Mesodermal cell (in vitro differentiated cells): Measurements from ENCODE around the gene CLPTM1L.
A peak's percentile ranks its signal among the peaks of the same experiment; 100 is the strongest.

Experiments used
- H3K27ac ChIP-seq: 2 replicates; pipeline ENCODE4 v1.7.0; 2013; ENCODE audit warnings: mild to moderate bottlenecking, low read depth, low read length, moderate library complexity; ENCODE audit not compliant: severe bottlenecking
- H3K36me3 ChIP-seq: 2 replicates; pipeline ENCODE4 v1.7.1; 2013; ENCODE audit warnings: mild to moderate bottlenecking, low read length, moderate library complexity; ENCODE audit not compliant: control insufficient read depth, insufficient read depth
- H3K4me1 ChIP-seq: one replicate; pipeline ENCODE4 v1.7.1; 2013; ENCODE audit warnings: mild to moderate bottlenecking, low read length; ENCODE audit not compliant: insufficient read depth, control insufficient read depth, poor library complexity, severe bottlenecking
- H3K4me3 ChIP-seq: 2 replicates; pipeline ENCODE4 v1.7.0; 2013; ENCODE audit warnings: low read length, control low read depth, mild to moderate bottlenecking; ENCODE audit not compliant: insufficient read depth, poor library complexity, severe bottlenecking; ENCODE audit errors: extremely low read depth
- H3K9me3 ChIP-seq: 2 replicates; pipeline ENCODE4 v1.7.1; 2013; ENCODE audit warnings: mild to moderate bottlenecking, low read length, moderate library complexity; ENCODE audit not compliant: control insufficient read depth
- WGBS, 2 experiments: methylation state at CpG; one replicate each; pipeline ENCODE4 v1.1.5; 2013; ENCODE audit warnings: missing lambda C conversion rate in 2 of 2; ENCODE audit not compliant: insufficient coverage in 2 of 2; 5-methylcytosine and 5-hydroxymethylcytosine counted together

Gene CLPTM1L

DNA sequence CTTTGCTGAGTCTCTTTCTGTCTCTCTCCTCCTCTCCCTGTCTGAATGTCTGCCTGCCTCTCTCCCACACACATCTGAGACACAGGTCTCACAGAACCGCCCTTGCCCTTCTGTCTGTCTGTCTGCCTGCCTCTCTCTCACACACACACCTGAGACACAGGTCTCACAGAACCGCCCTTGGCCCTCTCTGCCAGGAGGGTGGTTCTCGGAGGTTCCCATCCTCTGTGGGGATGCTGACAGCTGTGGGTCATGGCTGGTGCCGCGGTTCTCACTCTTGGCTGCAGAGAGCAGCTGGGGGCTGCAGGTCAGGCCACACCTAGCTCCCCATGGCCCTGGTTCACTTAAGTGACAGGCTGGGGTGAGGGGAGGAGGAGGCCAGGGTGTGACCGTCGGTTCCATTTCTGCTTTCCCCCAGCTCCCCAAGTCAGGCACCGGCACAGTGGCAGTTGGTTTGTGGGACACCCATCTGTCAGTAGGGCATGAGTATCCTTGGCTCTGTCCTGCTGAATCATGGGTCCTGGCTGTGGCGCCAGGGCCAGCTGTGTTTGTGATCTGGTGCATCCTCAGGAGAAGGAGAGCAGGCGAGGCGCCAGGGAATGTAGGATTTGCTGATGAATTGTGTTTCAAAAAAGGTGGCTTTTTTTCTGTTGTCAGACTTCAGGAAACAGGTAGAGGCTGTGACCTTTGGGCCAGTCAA is 42.3 kb upstream of the CLPTM1L start:
- no peak overlapping the region for H3K4me3 ChIP-seq
- no peaks in the 10 kb centered on the region for H3K9me3 ChIP-seq
- H3K4me1 ChIP-seq = no peaks in the 10 kb centered on the region
- no peaks in the 10 kb centered on the region for H3K36me3 ChIP-seq
- WGBS, 2 experiments = 79 to 83% methylated on average over 5 to 10 of the region's 11 CpGs
- H3K27ac ChIP-seq = no peak overlapping the region

DNA sequence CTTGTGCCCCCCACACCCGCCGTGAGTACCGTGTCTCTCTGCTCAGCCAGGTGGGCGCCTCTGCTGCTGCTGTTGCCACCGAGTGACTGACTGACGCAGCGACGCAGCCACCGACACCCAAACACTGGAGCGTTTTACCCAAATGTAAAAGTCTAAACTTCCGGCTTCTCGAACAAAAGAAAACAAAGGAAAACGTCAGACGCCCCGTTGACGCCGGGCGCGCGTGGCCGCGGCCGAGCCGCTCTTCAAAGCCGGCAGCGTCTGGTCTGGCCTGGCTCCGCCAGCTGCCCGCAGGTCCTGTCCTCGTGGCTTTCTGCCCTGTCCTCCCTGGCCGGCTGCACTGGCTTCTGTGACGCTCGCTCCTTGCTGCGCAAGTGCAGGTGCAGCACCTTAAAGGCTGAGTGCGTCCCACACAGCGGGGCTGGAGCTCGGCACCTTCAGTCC is 41.4 kb upstream of the CLPTM1L start:
- Histone ChIP-seq H3K9me3 (no peaks in the 10 kb centered on the region), H3K36me3 (no peaks in the 10 kb centered on the region), H3K27ac (no peak overlapping the region), H3K4me3 (peak overlapping the region; percentile 43), H3K4me1 (no peaks in the 10 kb centered on the region)
- 4 to 5% methylated on average over 30 to 36 of the region's 36 CpGs for WGBS, 2 experiments

DNA sequence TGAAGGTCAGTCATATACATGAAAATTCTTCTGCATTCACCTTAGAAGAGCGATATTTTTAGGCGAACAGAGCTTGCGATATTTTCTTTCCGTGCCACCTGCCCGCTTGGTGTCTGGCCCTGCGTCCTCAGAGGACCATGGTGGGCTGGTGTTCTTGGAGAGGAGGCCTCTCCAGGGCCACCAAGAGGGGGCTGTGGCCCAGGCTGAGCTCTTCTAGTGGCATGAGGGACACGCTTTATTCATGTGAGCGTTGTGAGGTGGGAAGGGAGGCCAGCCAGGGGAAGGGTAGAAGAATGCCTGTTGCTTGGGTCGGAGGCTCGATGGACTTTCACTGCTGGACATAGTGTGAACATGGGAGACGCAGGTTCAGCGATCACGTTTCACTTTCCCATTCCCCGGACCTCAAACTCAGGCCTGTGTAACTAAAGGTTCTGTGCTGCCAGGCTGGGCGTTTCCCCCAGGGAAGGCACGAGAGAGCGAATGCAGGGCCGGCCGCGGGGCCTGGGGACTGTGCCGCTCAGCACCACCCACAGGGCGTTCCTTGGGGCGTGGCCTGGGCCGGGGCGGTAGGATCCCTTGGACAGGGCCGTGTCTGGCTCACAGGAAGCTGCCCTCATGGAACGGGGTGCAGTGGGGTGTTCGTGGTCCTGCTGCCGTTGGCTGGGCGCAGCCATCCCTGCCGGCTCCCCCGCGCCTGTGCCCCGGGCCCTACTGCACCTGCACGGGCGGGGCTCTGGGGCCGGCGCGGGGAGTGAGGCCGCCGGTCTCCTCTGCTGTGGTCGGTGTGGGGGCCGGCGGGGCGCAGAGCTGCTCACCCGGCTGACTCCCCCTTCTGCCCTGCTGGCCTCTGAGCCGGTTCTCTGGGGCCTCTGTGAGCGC is 40.7 kb upstream of the CLPTM1L start:
- WGBS, 2 experiments = 15% methylated on average over 42 to 47 of the region's 48 CpGs
- no peaks in the 10 kb centered on the region for H3K9me3 ChIP-seq
- H3K36me3 ChIP-seq = no peaks in the 10 kb centered on the region
- peaks cover 1% of the 10 kb centered on the region for H3K4me1 ChIP-seq
- no peak overlapping the region for H3K27ac ChIP-seq
- H3K4me3 ChIP-seq = peak overlapping the region; percentile 43

DNA sequence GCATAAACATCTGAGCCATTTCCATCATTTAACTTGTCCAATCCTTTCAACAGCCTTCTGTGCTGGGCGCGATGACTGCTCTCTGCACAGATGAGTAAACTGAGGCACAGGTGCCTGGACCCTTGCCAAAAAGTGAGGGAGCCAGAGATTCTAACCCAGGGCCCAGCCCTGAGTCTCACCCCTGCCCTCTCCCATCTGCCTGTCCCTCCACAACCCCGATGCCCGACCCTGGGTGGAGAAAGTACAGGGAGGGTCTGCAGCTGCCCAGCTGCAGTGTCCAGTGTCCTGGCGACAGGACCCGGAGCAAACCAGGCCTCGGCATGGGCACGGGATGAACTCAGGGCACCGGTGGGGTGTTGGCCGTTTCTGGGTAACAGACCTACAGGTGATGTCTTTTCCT is 39.6 kb upstream of the CLPTM1L start:
- Histone ChIP-seq H3K9me3 (peaks cover 4% of the 10 kb centered on the region), H3K4me3 (no peak overlapping the region), H3K36me3 (no peaks in the 10 kb centered on the region), H3K27ac (no peak overlapping the region), H3K4me1 (peaks cover 2% of the 10 kb centered on the region)
- 84 to 98% methylated on average over 7 of the region's 10 CpGs for WGBS, 2 experiments

DNA sequence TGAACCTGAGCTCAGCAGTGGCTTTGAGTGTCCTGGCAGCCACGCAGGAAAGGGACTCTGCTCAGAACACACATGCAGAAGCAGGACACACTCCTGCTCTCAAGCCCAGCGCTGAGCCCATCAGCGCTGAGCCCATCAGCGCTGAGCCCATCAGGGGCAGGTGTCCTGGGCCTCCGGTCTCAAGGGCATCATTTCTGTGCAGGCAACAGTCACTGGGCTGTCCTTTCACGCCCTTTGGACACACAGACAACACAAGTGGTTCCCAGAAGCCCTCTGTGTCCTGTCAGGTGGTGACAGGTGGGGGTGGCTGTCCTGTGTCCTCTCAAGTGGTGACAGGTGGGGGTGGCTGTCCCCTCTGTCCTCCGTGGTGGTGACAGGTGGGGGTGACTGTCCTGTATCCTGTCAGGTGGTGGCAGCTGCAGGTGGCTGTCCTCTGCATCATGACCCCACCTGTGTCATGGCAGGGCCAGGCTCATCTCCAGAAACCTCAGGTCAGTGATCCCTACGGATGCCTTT is 39.0 kb upstream of the CLPTM1L start:
- Histone ChIP-seq H3K9me3 (peaks cover 10% of the 10 kb centered on the region), H3K36me3 (no peaks in the 10 kb centered on the region), H3K27ac (no peak overlapping the region), H3K4me1 (peaks cover 2% of the 10 kb centered on the region), H3K4me3 (no peak overlapping the region)
- 78 to 82% methylated on average over 7 of the region's 8 CpGs for WGBS, 2 experiments

DNA sequence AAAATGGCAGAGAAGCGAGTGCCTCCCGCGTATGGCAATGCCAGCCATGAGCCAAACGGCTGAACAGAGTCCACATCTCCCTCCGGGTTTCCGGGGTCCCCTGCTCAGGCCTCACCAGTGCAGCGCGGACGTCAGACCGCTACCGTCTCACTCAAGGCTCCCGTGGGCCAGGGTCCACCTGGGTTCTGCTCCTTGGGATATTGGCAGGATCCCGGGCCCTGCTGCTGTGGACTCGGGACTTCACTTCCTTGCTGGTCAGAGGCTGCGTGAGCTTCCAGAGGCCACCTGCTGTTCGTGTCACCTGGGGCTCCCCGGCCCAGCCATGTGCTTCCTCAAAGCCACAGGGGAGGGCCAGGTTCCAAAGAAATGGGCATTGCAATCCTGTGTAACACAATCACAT is 38.4 kb upstream of the CLPTM1L start:
- Histone ChIP-seq H3K27ac (no peak overlapping the region), H3K36me3 (no peaks in the 10 kb centered on the region), H3K4me1 (peaks cover 2% of the 10 kb centered on the region), H3K4me3 (no peak overlapping the region), H3K9me3 (peaks cover 16% of the 10 kb centered on the region)
- 83 to 88% methylated on average over 14 to 17 of the region's 17 CpGs for WGBS, 2 experiments

DNA sequence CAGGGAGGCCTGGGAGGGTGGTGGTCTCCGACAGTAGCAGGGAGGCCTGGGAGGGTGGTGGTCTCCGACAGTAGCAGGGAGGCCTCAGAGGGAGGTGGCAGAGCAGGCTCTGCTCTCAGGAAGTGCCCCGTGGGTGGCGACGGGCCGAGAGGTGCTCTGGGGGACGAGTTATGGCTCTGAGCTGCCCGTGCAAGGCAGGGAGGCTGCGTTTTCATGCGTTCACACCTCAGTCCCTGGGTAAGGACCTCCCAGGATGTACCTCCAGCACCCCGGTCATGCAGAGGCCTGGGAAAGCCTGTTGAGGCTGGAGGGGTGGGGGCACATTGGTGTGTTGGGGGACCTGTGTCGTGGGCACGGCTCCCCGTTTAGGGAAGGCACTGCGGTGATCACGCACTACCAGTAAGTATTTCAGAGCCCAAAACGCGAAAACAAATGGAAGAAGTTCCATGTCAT is 37.4 kb upstream of the CLPTM1L start:
- Histone ChIP-seq H3K27ac (no peak overlapping the region), H3K4me3 (no peak overlapping the region), H3K4me1 (peaks cover 2% of the 10 kb centered on the region), H3K9me3 (peaks cover 18% of the 10 kb centered on the region), H3K36me3 (no peaks in the 10 kb centered on the region)
- 90 to 93% methylated on average over 18 of the region's 18 CpGs for WGBS, 2 experiments

DNA sequence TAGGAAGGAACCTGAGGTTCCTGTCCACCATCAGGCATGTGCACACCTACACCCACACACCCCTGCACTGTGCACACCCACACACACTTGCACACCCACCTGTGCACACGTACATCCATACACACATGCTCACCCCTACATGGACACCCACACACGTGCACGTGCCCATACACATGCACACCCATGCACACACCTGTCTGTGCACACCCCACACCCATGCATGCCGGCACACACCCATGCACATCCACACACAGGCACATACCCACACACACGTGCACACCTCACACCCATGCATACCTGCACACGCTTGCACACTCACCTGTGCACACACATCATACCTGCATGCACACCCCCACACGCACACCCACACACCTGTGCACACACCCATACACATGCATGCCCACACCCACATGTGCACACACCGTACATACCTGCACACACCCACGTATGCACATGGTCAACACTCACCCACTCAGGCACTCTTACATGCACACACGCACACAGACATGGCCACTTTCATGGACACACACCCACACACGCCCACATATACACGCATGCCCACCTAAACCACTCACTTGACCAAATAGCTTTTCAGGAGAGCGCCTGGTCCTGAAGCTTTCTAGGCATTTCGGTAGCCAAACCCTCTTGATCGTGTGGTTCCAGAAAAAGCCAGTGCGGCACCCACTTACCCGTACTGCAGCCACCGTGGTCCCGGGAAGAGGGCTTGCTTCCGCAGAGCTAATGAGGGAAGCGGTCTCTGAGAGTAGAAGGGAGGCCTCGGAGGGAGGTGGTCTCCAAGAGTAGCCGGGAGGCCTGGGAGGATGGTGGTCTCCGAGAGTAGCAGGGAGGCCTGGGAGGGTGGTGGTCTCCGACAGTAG is 36.7 kb upstream of the CLPTM1L start:
- 87 to 93% methylated on average over 22 to 25 of the region's 25 CpGs for WGBS, 2 experiments
- H3K27ac ChIP-seq = no peak overlapping the region
- peaks cover 2% of the 10 kb centered on the region for H3K4me1 ChIP-seq
- peaks cover 18% of the 10 kb centered on the region for H3K9me3 ChIP-seq
- no peak overlapping the region for H3K4me3 ChIP-seq
- H3K36me3 ChIP-seq = no peaks in the 10 kb centered on the region

DNA sequence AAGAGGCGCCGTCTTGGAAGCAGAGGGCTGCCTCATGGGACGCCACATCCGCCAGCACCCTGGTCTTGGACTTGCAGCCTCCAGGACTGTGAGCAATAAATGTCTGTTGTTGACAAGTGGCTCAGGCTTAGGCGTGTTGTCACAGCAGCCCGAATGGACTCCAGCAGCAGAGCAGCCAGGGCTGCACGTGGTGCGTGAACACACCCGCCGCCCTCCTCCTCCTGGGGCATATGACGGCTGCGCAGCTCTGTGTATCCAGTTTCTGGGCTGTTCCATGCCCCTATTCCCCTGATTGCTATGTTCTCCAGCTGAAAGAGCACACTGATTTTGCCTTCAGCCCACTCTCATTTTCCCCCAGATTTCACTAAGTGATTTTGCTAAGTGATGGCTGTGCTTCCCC is 36.0 kb upstream of the CLPTM1L start:
- peaks cover 2% of the 10 kb centered on the region for H3K4me1 ChIP-seq
- H3K27ac ChIP-seq = no peak overlapping the region
- peaks cover 18% of the 10 kb centered on the region for H3K9me3 ChIP-seq
- no peak overlapping the region for H3K4me3 ChIP-seq
- 83 to 90% methylated on average over 12 of the region's 12 CpGs for WGBS, 2 experiments
- no peaks in the 10 kb centered on the region for H3K36me3 ChIP-seq
